Activated CD8-positive, alpha-beta memory T cell treated with anti-CD3 and anti-CD28 coated beads, Interleukin-2, amount 10 ng/mL, durations not matched to agents 7 days and 5 days (primary cell): ENCODE results near the gene DDIAS. TPM values are rescaled to one million over a fixed set of nuclear protein-coding genes. Genes with fewer than 3 reads are reported as not detected.

ENCODE experiments used
- ATAC-seq: fragments of 150-1000 bp; cut with Tn5 transposase; one replicate; pipeline ENCODE4 v1.10.0; 2021; ENCODE audit warnings: moderate library complexity
- CTCF ChIA-PET: fragments of 350-600 bp; sonication (Branson Sonifier 250); formaldehyde crosslinking; loops from one replicate; lab custom pipeline; 2021; ENCODE audit warnings: antibody characterized with exemption; lab: Charles Lee
- DNase-seq: peaks from one replicate; pipeline ENCODE4 v3.0.0-alpha.2; 2020
- H3K27ac Mint-ChIP-seq: one replicate; pipeline ENCODE4 v1.8.0; 2021; ENCODE audit warnings: mild to moderate bottlenecking, mixed read lengths
- H3K27me3 Mint-ChIP-seq: one replicate; pipeline ENCODE4 v1.8.0; 2021; ENCODE audit warnings: mixed read lengths
- H3K36me3 Mint-ChIP-seq: one replicate; pipeline ENCODE4 v1.8.0; 2021; ENCODE audit warnings: mild to moderate bottlenecking, mixed read lengths
- H3K4me1 Mint-ChIP-seq: one replicate; pipeline ENCODE4 v1.8.0; 2021; ENCODE audit warnings: mixed read lengths
- H3K4me3 Mint-ChIP-seq: one replicate; pipeline ENCODE4 v1.8.0; 2021; ENCODE audit warnings: mild to moderate bottlenecking, moderate library complexity, mixed read lengths
- H3K9me3 Mint-ChIP-seq: one replicate; pipeline ENCODE4 v1.8.0; 2022; ENCODE audit warnings: low read depth, mixed read lengths
- total RNA-seq, 2 experiments: library from RNA; stranded (reverse); gene quantifications; one replicate each; pipeline ENCODE4 v1.2.3, GENCODE V29; 2021

The DDIAS gene
- total RNA-seq, 2 experiments from 2014 or later, result 12.0 to 16.2 TPM

DNA sequence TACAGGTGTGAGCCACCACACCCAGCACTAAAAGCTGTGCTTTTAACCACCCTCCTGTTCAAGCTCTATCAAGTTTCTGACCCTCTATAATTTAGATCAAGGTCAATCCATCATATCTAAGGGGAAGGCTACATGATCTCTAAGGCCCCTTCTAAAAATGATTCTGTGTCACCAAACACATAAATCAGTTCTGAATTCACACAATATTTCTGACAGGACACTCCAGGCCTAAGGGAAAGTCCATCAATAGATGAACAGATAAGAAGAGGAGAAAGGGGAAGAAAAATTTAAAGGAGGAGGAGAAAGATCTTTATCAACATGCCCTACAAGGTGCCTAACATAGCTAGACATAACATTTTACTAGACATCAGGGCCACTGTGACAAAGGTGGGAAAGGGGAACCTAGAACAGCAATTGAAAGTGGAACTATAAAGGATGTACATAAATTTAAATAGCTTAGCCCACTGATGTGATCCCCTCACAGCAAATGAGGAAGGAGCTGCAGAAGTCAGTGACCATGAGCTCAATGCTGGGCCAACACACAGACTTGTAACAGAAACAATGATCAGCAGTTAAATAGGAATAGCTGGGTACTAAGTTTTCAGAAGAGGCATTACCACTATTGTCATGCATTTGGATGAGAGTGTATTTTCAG is 6.0 kb upstream of the DDIAS start:
- H3K27me3 Mint-ChIP-seq, result no peaks in the 10 kb centered on the region
- DNase-seq, result no peak
- no peak overlapping the region for H3K4me3 Mint-ChIP-seq
- no peak for ATAC-seq
- CTCF ChIA-PET, result interaction anchor here (2.4 kb wide), 1 partner anchor 28 kb away, joined by 8 read pairs; no protein-coding TSS in a partner anchor
- H3K9me3 Mint-ChIP-seq, result no peaks in the 10 kb centered on the region
- H3K27ac Mint-ChIP-seq, result no peak overlapping the region
- peaks cover 3% of the 10 kb centered on the region for H3K36me3 Mint-ChIP-seq
- peaks cover 29% of the 10 kb centered on the region for H3K4me1 Mint-ChIP-seq

DNA sequence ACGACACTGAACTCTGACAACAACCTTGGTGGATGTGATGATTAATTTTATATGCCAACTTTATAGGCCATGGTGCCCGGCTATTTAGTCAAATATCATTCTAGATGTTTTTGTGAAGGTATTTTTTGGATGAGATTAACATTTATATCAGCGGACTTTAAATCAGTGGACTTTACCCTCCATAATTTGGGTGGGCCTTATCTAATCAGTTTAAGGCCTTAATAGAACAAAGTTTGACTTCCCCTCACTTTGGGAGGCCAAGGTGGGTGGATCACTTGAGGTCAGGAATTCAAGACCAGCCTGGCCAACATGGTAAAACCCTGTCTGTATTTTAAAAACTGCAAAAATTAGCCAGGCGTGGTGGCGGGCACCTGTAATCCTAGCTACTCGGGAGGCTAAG is 5.4 kb upstream of the DDIAS start:
- CTCF ChIA-PET, result interaction anchor here (0.7 to 2.4 kb wide), 2 partner anchors 28 to 30 kb away, joined by 3 to 8 read pairs; no protein-coding TSS in a partner anchor
- H3K4me1 Mint-ChIP-seq, result peaks cover 30% of the 10 kb centered on the region
- H3K36me3 Mint-ChIP-seq, result peaks cover 3% of the 10 kb centered on the region
- H3K27me3 Mint-ChIP-seq, result no peaks in the 10 kb centered on the region
- H3K4me3 Mint-ChIP-seq, result no peak overlapping the region
- no peak overlapping the region for H3K27ac Mint-ChIP-seq
- H3K9me3 Mint-ChIP-seq, result no peaks in the 10 kb centered on the region
- ATAC-seq (no peak), DNase-seq (no peak)

DNA sequence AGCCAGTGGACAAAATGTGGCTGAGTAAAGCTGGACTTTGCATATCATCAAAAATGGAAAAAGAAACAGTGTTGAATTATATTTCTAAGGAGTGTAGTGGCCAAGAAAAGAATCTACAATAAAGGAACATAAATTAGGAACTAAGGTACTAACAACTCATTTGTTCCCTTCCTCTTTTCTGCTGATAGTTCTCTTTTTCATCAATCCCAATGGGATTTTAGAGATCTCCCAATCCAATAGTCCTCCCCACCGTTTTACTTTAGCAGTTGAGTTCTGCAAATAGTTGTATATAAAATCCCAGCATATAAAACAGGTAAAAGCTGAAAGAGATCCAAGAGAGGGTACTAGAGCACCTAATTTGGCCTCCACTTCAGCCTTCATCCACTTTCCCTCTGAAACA is 3.3 kb upstream of the DDIAS start:
- CTCF ChIA-PET, result interaction anchor here (5.3 kb wide), 1 partner anchor 31 kb away, joined by 43 read pairs; no protein-coding TSS in a partner anchor
- Mint-ChIP-seq H3K27me3 (no peaks in the 10 kb centered on the region), H3K36me3 (peaks cover 3% of the 10 kb centered on the region), H3K4me1 (peaks cover 43% of the 10 kb centered on the region), H3K4me3 (no peak overlapping the region), H3K27ac (no peak overlapping the region), H3K9me3 (no peaks in the 10 kb centered on the region)
- no peak for DNase-seq
- ATAC-seq, result no peak

DNA sequence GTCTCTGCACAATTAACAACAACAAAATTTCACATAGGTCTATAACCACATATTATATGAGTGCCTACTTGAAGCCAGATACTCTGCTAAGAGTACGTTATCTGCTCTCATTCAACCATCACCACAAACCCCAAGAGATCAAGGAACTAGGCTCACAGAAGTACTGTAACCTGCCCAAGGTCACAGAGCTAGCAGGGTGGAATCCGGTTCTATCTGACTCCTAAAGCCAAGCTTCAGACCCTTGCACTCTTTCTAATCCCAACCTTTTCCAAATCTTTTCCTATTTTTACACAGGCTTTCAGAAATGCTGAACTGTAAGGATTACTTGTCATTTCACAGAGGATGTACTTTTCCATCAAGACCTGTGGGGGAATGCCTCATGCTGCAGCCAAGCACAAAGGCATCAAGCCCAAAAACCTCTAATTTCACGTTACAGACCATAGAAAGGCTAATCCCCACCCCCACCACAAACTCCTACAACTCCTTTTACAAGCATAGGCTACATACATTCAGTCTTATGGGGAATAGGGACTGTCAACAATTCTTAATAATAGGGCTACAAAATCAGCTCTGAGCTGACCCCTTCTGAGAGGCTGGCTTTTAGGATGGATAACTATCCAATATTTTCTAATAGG is 2.2 kb upstream of the DDIAS start:
- no peak for ATAC-seq
- H3K27ac Mint-ChIP-seq, result peak overlapping the region; percentile 99
- H3K4me1 Mint-ChIP-seq, result peaks cover 54% of the 10 kb centered on the region
- peaks cover 3% of the 10 kb centered on the region for H3K36me3 Mint-ChIP-seq
- CTCF ChIA-PET, result interaction anchor here (1.2 to 5.3 kb wide), 5 partner anchors 32 to 393 kb away, joined by 3 to 43 read pairs (median 6); no protein-coding TSS in a partner anchor
- no peaks in the 10 kb centered on the region for H3K27me3 Mint-ChIP-seq
- H3K4me3 Mint-ChIP-seq, result peak overlapping the region; percentile 91
- peak; percentile 44 for DNase-seq
- H3K9me3 Mint-ChIP-seq, result no peaks in the 10 kb centered on the region

DNA sequence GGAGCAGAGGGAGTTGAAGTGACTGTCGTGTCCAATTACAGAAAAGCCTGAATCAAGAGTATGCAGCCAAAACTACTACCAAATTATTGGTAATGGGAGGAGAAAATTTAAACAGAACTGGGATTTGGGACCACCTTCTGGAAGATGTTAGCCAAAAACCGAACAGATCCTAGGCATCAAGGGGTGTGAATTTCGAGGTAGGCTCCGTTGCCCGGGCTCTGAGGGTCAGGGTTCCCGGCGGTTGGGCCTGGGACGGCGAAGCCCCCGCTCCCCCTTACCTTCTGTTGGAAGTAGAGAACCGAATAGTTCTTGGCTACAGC is 1.6 kb upstream of the DDIAS start:
- DNase-seq (no peak), ATAC-seq (no peak)
- no peaks in the 10 kb centered on the region for H3K9me3 Mint-ChIP-seq
- H3K27ac Mint-ChIP-seq, result peak overlapping the region; percentile 99
- H3K27me3 Mint-ChIP-seq, result no peaks in the 10 kb centered on the region
- CTCF ChIA-PET, result interaction anchor here (0.9 to 5.3 kb wide), 8 partner anchors 33 to 393 kb away, joined by 3 to 43 read pairs (median 4); partner anchors contain the start of gene PCF11
- H3K4me3 Mint-ChIP-seq, result peak overlapping the region; percentile 91
- peaks cover 3% of the 10 kb centered on the region for H3K36me3 Mint-ChIP-seq
- H3K4me1 Mint-ChIP-seq, result peaks cover 54% of the 10 kb centered on the region

DNA sequence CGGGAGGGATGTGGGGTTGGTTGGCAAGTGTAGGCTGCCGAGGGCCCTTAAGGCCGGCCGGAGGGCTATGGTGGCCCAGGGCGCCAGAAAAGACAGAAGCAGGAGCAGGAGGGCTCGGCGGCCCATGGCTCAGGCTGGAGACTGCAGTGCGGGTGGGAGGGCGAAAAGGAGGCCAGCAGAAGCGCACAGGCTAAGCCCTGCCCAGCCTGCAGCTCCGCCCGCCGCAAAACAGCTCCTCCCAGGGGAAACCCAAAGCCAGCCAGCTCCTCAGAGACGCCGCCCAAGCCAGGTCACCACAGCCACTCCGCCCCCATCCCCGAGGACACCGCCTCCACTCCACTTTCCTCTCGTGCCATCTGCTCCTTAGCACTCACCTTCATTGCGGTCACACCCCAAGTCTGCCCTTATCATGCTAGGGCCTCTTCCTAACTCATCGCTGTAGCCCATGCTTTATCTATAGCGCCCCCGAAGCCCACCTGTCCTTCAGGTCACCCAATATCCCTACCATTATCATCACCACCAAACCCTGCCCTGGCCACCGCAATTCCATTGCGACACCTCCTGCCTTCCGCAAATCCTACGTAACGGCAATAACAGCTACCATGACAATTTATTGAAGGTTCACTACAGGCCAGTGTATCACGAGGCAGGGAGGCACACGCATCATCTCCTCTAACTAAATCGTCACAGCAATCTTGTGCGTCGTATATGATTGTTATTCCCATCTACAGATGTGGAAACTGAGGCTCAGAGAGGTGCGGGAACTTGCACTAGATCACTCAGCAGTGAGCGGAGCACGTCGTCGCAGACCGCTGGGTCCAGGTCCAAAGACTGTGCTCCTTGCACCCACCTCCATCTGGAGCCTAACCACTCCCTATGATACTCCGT is 1.0 kb upstream of the DDIAS start, which contains the start of gene PRCP:
TSS of gene PRCP (minus strand) at position 154 of the 888 bp plus-strand sequence. CDS start at position 126, 28 bp downstream.
- H3K9me3 Mint-ChIP-seq, result no peaks in the 10 kb centered on the region
- peaks cover 3% of the 10 kb centered on the region for H3K36me3 Mint-ChIP-seq
- H3K27me3 Mint-ChIP-seq, result no peaks in the 10 kb centered on the region
- peak; percentile 97 for DNase-seq
- CTCF ChIA-PET, result interaction anchor here (0.7 to 5.3 kb wide), 20 partner anchors 11 to 392 kb away, joined by 3 to 43 read pairs (median 4); partner anchors contain the start of genes ANKRD42, PCF11 and RAB30
- peak; percentile 81 for ATAC-seq
- H3K27ac Mint-ChIP-seq, result peak within 1 kb of the TSS; percentile 99
- H3K4me1 Mint-ChIP-seq, result peaks cover 53% of the 10 kb centered on the region
- H3K4me3 Mint-ChIP-seq, result peak within 1 kb of the TSS; percentile 91

DNA sequence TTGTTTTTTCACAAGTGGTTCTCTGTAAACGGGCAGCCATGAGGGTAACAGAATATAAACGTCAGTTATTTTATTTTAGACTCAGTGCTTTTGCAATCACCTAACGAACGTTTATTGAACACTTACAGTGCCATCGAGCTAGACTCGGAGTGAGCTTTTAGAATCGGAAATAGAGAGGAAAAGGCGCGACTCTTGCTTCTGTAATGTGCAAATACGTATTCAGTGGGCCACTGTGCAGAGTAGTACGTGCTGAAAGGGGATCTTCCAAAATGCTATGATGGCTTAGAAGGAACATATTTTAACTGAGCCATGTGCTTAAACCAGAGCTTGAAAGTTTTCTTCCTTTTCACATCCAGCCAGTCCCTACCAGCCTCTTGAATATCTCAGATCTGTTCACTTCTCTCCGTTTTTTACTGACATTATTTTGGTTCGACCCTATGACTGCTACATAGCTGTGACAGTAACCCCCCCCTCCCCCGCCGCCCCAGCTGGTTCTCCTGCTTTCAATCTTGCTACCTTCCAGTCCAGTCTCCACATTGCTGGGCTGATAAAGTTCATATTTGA is 468 bp downstream of the DDIAS start:
- Mint-ChIP-seq H3K27me3 (no peaks in the 10 kb centered on the region), H3K9me3 (no peaks in the 10 kb centered on the region), H3K4me1 (peaks cover 53% of the 10 kb centered on the region), H3K36me3 (no peaks in the 10 kb centered on the region), H3K27ac (peak overlapping the region; percentile 99), H3K4me3 (peak overlapping the region; percentile 91)
- ATAC-seq, result no peak
- CTCF ChIA-PET, result interaction anchor here (0.8 to 5.3 kb wide), 16 partner anchors 10 to 390 kb away, joined by 3 to 43 read pairs (median 4); partner anchors contain the start of genes PCF11 and RAB30
- no peak for DNase-seq

DNA sequence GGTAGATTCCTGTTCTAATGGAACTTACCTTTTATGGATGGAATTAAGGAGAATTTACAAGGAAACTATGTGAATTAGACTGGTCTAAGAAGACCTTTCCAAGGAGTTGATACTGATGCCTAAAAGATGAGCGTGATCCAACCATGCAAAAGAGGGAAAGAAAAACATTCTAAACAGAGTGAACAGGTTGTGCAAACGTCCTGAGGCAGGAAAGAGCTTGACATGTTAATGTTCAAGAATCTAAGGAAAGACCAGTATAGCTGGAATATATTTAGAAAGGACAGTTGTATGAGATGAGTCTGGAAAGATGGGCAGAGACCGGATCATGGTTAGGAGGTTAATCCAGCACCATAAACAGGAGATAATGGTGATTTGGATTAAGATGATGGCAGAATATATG is 1.3 kb downstream of the DDIAS start:
- Mint-ChIP-seq H3K27me3 (no peaks in the 10 kb centered on the region), H3K4me3 (peak overlapping the region; percentile 91), H3K9me3 (no peaks in the 10 kb centered on the region), H3K27ac (no peak overlapping the region), H3K4me1 (peaks cover 52% of the 10 kb centered on the region), H3K36me3 (no peaks in the 10 kb centered on the region)
- CTCF ChIA-PET, result interaction anchor here (2.5 kb wide), 1 partner anchor 253 kb away, joined by 5 read pairs; no protein-coding TSS in a partner anchor
- DNase-seq (no peak), ATAC-seq (no peak)

DNA sequence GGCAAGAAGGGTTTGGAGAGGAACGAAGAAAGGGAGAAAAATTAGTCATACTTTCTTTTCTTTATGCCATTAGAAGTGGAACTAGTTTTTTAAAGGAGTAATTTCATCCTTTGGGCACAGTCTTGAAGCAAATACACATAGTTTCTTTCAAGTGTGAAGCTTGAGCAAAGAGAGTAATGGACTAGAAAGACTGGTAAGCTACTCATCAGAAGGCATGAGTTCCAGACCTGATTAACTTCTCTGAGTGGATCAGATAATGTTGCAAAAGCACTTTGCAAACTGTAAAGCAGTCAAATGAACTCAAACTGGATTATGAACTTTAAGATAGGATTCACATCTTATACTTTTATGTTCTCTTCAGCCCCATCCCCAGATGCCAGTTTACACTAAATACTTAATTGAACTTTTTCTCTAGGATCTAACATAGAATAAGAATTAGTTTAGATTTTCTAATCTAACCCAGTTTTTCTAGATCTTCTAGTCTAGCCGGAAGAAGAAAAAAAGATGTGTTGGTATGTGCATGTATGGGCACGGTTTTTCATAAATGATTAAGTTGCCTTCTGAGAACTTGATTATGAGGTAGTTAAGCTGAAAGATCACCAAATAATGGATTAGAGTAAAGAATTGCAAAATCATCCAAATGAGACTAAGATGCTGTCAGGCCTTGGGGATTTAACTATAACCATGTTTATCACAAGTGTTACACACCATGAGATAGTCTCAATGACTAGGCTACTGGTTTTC is 2.5 kb downstream of the DDIAS start:
- CTCF ChIA-PET, result interaction anchor here (1.0 to 2.5 kb wide), 4 partner anchors 37 to 346 kb away, joined by 3 to 7 read pairs (median 4); no protein-coding TSS in a partner anchor

DNA sequence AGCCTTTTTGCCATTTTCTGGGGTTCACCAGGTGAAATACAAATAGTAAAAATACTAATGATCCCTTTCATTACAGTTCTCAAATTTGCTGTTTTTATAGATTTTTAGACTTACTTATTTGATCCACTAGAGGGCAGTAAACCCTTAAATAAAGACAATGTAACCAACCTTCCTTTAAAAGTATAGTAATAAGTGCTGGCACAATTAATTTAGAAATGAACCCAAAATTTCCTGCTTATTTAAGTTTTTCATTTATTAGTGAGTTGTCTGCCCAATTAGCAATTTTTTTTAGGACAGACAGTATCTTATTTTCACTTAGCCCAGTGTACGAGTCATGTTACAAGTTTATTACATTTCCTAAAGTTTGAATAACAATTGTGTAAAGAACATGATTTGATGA is 4.7 kb downstream of the DDIAS start:
- Mint-ChIP-seq H3K36me3 (peaks cover 4% of the 10 kb centered on the region), H3K9me3 (no peaks in the 10 kb centered on the region), H3K27me3 (no peaks in the 10 kb centered on the region), H3K4me1 (peaks cover 50% of the 10 kb centered on the region), H3K27ac (no peak overlapping the region), H3K4me3 (no peak overlapping the region)
- ATAC-seq (no peak), DNase-seq (no peak)
- CTCF ChIA-PET, result interaction anchor here (1.0 kb wide), 2 partner anchors 14 to 344 kb away, joined by 3 to 7 read pairs; no protein-coding TSS in a partner anchor

More for the DNA sequence above, 2.5 kb downstream of the DDIAS start:
- H3K27ac Mint-ChIP-seq, result no peak overlapping the region
- no peaks in the 10 kb centered on the region for H3K36me3 Mint-ChIP-seq
- DNase-seq (no peak), ATAC-seq (no peak)
- no peaks in the 10 kb centered on the region for H3K9me3 Mint-ChIP-seq
- H3K27me3 Mint-ChIP-seq, result no peaks in the 10 kb centered on the region
- H3K4me3 Mint-ChIP-seq, result no peak overlapping the region
- H3K4me1 Mint-ChIP-seq, result peaks cover 58% of the 10 kb centered on the region

DNA sequence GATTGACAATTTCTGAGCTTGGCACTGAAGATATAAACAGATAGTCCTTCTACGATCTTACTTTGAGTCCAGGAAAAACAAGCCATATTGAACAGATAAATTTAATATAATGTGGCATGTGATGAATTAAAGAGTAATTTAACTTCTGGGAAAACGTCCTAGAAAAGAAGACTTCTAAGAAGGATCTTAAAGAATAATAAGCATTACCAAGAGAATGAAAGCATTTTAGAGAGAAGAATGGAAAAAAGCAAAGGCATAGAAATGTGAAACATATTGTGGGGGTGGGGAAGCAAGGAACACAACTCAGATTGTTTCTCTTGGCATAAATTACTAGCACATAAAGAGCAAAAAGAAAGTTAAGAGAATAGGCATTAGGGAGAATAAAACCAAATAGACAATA is 5.4 kb downstream of the DDIAS start:
- no peak overlapping the region for H3K4me3 Mint-ChIP-seq
- H3K36me3 Mint-ChIP-seq, result peaks cover 11% of the 10 kb centered on the region
- DNase-seq, result no peak
- no peak overlapping the region for H3K27ac Mint-ChIP-seq
- H3K9me3 Mint-ChIP-seq, result no peaks in the 10 kb centered on the region
- CTCF ChIA-PET, result interaction anchor here (1.0 to 2.3 kb wide), 4 partner anchors 13 to 343 kb away, joined by 3 to 8 read pairs (median 6); no protein-coding TSS in a partner anchor
- H3K4me1 Mint-ChIP-seq, result peaks cover 52% of the 10 kb centered on the region
- no peaks in the 10 kb centered on the region for H3K27me3 Mint-ChIP-seq
- ATAC-seq, result no peak

DNA sequence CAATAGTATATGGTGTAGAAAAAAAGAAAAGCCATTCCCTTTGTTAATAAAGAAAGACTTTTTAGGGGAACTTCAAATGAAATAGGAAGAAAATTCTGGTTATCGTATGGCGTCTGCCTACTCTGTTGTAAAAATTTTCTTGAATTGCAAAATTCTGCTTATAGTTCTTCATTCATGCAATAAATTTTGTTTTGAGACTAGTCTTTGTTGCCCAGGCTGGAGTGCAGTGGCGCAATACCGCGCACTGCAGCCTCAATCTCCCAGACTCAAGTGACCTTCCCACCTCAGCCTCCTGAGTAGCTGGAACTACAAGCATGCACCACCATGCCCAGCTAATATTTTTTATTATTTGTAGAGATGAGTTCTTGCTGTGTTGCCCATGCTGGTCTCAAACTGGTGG is 5.8 kb downstream of the DDIAS start:
- no peak overlapping the region for H3K4me3 Mint-ChIP-seq
- CTCF ChIA-PET, result interaction anchor here (1.0 to 2.3 kb wide), 5 partner anchors 13 to 343 kb away, joined by 3 to 9 read pairs (median 7); no protein-coding TSS in a partner anchor
- H3K27ac Mint-ChIP-seq, result no peak overlapping the region
- H3K9me3 Mint-ChIP-seq, result no peaks in the 10 kb centered on the region
- peaks cover 48% of the 10 kb centered on the region for H3K4me1 Mint-ChIP-seq
- ATAC-seq, result no peak
- peaks cover 14% of the 10 kb centered on the region for H3K36me3 Mint-ChIP-seq
- no peak for DNase-seq
- H3K27me3 Mint-ChIP-seq, result no peaks in the 10 kb centered on the region
